OCI-M2 (cell line): ENCODE results near the gene MTA1.

Experiments used
- DNase-seq: peaks from one replicate; lab custom pipeline; 2025; ENCODE audit not compliant: unreplicated experiment; lab: John Stamatoyannopoulos, UW

MTA1 gene

DNA sequence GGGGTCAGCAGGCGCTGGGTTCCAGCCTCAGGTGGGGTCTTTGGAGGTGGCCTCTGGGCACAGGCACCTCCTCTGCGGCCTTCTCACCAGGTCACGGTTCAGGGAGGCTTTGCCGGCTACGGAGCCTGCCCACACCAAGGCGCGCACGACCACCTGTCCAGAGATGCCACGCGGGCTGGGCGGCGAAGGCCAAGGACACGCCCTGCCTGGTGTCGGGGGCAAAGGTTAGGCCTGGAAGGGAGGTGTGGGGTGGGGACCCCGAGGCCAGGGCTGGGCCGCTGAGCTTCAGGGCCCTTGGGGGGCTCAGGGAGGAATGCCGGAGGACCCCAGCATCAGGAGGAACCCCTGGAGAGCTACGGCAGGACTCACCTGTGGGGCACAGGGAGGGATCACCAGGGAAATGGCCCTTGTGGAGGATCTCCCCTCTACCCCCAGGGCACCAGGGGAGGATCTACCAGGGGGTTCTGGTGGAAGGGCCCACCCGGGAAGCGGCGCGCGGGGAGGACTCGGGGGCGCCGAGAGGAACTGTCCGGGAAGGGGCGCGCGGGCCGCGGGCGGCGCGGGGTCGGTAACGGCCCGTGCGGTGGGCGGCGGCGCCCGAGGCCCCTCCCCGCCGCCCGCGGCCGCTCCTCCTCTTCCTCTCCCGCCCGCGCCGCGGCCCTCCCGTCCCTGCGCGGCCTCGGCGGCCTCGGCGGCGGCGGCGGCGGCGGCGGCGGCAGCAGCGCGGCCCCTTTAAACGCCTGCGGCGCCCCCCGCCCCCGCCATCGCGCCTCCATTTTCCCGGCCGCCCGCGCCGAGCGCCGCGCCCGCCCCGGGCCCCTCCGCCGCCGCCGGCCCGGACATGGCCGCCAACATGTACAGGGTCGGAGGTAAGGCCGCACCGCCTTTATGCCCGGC is at the start of gene MTA1:
Gene MTA1, plus strand, starts transcription at position 633 of the 897 bp plus-strand sequence. Its CDS starts 209 bp downstream, at position 842.
- DNase-seq: no peak

DNA sequence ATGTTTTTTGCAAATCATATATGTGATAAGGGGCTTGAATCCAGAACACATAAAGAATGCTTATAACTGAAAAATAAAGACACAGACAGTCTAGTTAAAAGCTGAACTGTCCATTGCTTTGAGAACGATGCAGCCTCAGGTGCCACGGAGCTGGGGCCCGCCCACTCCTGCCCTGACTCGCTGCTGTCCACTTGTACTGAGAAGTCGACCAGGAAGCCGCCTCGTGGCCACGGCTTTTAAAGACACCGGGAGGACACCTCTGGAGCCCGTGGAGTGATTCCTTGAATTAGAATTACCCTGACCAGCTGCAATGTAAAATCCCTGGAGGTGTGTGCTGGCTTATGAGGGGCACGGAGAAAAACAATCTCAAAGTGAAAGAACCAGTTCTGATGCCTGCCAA is 45.2 kb upstream of the MTA1 start:
- DNase-seq: no peak

- DNase-seq: no peak
Observed at GRCh38 chr14:105375635-105376057, 44.0 kb upstream of the MTA1 start.

DNA sequence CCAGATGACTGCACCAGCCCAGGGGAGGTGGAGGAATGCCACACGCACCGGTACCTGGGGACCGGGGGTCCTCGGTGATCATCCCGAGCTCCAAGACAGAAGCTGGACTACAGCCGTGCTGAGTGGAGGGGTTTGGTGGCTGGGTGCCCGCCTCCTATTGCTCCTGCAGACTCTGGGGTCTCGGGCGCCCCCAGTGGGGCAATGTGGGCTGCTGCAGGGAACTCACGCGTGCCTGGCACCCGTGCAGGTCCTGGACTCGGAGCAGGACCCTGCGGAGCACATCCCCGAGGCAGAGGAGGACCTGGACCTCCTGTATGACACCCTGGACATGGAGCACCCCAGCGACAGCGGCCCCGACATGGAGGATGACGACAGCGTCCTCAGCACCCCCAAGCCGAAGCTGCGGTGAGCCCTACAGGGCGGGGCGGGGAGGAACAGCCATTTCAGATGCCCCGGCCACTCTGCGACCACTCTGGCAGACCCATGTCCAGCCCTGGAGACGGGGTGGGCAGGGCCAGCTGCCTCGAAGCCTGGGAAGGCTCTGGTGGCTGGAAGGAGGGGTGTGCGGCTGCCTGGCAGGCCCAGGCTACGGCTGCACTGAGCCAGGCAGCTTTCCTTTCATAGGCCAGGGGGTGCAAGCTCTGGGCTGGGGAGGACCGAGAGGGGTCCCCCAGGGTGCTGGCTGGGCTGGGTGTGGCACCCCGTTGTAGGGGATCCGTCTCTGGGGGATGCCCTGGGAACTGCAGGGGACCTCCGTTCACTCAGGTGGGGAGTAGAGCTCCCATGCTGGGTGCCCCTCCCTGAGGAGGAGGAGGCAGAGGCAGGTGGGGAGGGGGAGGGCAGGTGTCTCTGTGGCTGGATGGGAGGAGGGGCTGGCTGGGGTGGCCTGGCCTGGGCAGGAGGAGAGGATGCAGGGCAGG is 42.8 kb upstream of the MTA1 start:
- DNase-seq: no peak

DNA sequence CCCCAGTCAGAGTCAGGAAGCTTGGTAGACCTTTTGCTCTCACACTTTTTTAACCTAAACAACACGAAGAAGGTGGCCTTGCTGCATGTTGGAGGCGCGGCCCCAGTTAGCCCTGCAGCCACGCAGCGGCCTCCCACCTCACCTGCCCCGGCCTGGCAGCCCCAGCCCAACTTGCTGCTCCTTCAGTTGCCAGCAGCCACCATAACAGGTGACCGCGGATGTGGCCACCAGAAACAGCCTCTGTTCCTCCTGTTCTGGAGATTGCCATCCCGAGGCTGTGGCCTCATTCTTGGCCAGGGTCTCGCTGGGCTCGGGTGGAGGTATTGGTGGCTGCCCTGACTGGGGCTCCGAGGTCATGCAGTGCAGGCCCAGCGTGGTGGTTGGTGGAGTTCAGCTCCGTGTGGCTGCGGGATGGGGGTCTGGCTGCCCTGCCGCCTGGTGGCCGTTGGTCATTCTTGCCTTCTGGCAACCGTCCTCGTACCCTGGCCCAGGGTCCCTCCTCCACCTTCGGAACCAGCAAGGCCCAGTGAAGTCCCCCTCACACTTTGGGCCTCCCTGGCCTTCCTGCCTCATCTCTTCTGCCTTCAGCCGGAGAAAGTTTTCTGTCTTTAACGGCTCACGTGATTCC is 42.0 kb upstream of the MTA1 start:
- DNase-seq: no peak

DNA sequence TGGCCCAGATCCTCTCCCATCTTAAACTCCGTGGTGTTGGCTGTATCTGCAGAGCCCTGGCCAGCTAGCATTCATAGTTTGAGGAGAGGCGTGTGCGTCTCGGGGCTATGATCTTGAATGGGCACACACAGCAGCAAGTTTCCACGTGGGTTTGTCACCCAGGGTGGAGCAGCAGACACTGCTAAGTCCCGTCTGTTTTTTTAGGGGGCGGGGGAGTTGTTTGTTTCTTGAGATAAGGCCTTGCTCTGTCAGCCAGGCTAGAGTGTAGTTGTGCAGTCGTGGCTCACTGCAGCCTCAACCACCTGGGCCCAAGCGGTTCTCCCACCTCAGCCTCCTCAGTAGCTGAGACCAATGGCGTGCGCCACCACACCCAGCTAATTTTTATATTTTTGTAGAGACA is 41.4 kb upstream of the MTA1 start:
- DNase-seq: no peak

GRCh38 chr14:105378873-105379685 is 40.5 kb upstream of the MTA1 start:
- DNase-seq: no peak

- DNase-seq: no peak
Observed at GRCh38 chr14:105379946-105380345, 39.7 kb upstream of the MTA1 start.

- no peak for DNase-seq
Observed at GRCh38 chr14:105380756-105381155, 38.9 kb upstream of the MTA1 start.

- no peak for DNase-seq
Observed at GRCh38 chr14:105381446-105382342, 37.9 kb upstream of the MTA1 start.

- no peak for DNase-seq
Observed at GRCh38 chr14:105382343-105383082, 37.1 kb upstream of the MTA1 start.

DNA sequence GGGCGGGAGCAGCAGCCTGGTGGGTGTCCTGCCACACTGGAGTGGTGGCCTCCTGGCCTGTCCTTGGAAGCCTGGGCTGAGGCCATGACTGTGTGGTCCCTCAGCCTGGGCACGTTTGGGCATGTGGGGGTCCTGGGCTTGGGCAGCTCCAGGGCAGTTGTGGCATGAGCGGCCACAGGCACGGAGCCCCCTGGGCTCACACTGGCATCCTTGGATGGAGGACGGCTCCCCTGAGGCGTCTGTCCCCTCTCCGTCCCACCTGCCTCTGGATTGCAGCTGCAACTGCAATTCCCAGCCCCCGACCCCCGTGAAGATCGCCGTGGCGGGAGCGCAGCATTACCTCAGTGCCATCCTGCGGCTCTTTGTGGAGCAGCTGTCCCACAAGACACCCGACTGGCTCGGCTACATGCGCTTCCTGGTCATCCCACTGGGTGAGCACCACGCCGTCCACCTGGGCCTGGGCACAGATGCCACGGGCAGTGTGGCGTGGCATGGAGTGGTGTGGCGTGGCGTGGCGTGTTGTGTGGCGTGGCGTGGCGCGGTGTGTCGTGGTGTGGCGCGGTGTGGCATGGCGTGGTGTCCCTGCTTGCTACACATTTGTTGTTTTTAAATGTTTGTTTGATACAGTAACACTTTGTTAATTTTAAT is 36.4 kb upstream of the MTA1 start:
- no peak for DNase-seq

DNA sequence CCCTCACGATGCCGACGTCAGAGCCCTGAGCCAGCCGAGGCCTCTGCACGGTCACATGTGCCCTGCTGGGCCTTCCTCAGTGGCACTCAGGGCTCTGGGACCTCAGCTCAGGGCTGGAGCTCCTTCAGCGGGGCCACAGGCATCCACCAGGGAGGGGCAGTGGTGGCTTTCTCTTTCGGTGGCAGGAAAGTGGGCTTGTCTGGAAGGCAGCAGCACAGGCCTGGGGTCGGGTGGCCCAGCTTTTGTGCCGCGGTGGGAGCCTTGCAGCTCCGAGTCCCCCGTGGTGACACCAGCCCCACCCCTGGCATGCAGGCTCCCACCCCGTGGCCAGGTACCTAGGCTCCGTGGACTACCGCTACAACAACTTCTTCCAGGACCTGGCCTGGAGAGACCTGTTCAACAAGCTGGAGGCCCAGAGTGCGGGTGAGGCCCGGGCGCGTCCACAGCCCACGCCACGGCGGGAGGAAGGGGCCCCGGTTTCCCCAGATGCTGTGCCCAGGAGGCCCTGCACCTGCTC is 35.5 kb upstream of the MTA1 start:
- no peak for DNase-seq

DNA sequence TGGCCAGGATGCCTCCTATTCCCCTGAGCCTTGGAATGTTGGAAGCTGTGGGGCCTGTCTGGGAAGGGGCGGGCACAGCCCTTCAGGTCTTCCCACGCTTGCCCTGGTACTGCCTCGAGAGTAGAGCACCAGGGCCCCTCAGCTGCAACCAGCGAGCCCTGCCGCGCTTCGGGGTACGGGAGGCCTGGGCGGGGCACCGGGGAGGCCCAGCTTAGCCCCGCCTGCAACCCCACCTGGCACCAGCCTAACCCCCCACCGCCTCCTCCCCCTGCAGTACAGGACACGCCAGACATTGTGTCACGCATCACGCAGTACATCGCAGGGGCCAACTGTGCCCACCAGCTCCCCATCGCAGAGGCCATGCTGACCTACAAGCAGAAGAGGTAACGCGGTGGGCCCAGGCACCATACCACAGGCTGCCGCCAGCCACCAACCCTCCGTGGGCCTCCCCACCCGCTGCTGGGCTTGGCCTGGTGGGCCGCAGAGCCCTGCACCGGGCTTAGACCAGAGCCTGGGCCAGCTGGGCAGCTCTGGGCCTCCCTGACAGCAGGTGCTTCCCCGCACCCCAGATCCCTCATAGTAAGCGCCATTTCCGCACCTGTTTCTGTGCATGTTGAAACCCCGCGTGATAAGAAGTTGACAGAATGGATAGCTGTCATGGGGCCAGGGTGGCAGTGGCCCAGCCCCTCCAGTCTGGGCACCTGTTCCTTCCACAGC is 34.9 kb upstream of the MTA1 start:
- no peak for DNase-seq

- DNase-seq: no peak
Observed at GRCh38 chr14:105385322-105385637, 34.3 kb upstream of the MTA1 start.

- DNase-seq: no peak
Observed at GRCh38 chr14:105385698-105386365, 33.8 kb upstream of the MTA1 start.
